DMS79 (cell line): ENCODE data around the gene NHLRC4.
A peak's percentile ranks its signal among the peaks of the same experiment; 100 is the strongest.

Experiments
- DNase-seq: peaks from one replicate; lab custom pipeline; 2025; lab: John Stamatoyannopoulos, UW

NHLRC4 gene

DNA sequence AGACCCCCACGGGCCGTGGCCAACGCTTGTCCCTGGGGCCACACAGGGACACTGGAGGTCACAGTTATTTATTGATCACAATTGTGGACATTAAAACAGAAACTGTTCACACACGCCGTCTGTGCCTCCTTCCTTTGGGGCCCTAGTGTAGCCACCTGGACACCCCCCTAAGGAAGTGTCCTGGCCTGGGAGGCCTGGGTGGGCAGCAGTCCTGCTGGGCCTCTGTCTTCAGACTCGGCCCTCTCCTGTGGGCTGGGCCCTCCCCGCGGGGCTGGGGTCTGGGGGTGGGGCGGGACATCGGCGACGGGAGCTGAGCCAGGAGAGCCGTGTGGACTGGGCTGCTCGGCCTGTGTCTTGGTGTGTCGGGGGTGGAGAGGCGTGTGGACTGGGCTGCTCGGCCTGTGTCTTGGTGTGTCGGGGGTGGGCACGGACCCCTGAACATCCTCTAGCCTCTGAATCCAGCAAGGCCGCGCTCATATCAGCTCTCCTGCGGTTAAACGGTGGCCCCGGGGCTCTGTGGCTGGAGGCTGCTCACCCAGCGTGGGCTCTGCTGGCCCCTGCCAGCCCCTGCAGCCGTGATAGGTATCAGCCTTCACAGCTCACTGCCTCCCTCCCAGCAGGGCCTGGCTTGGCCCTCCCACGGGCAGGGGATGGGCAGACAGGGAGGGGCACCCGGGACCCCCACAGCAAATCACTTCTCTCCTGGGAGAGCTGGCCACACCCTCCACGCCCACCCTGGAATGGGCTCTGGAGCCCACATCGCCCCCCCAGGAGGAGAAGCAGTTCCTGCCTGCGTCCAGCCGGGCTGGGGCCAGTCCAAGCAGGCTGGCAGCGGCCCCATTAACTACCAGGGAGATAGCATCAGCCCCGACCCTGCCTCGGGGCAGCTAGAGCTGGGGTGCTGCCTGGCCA, 1.1 kb upstream of the NHLRC4 start:
- DNase-seq: no peak

DNA sequence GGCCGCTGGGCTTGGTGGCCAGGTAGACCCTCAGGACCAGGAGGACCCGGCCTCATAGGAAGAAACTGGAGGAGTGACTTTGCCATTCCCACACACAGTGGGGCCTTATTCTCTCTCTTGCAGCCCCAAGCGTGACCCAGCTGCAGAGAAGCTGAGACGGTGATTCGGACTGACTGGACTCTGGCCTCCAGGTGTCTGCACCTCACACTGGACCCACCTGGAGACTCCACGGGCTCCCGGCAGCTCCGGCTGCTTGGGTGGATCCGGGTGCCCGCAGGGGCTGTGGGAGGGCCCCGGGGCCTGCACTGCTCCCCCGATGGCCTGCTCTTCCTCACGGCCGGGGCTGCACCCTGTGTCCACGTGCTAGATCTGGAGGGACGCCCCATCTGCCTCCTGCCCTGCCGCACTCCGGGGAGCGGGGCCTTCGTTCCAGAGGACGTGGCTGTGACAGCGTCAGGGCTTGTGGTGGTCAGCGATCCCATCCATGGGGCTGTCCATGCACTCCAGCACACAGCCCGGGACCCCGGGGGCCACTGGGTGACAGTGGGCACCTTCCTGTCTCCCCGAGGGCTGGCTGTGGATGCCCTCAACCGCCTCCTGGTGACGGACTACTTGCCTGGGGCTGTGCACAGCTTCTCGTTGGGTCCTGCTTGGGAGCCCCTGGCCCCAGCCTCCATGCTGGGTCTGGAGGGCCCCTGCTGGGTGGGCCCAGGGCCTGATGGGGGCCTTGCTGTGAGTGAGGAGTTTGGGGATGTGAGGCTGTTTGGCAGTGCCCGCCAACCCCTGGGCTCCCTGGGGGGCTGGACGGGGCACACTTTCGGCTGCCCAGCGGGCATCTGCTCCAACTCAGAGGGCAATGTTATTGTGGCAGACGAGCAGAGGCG, 810 bp downstream of the NHLRC4 start:
- no peak for DNase-seq

DNA sequence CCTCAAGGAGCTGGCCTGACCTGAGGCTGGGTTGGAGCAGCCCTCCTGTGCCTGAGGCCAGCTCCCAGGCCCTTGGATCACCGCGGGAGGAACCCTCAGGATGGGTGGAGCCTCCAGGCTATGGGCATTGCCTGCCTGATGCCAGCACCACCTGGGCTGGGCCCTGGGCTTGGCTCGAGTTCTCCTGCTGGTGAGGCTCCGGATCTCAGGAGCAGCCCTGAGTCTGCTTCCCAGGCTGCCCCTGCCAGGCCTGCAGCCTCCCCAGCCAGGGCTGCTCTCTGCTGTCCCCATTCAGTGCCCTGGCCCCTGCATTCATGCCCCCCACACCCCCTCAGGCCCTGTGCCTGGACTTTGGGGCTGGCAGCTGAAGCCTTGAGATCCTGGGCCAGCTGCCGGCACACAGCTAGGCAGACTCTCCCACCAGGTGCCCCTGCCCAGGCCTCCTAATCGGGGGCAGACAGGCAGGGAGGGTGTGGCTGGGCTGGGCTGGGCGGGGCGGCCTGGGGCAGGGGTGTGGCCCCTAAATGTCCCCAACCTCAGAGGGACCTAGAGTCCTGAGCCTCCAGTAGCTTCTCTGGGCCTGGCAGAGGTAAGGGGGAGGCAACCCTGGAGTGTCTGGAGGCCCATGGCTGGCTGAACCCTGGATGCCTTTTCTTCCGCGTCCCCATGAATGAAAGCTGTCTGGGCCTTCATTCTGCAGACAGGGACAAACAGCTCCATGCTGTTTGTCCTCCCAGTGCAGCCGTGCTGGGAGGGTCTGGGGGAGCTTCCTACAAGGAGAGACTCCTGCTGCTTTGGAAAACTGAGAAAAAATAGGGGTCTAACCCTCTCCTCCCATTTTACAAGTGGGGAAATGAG, 1.8 kb downstream of the NHLRC4 start:
- no peak for DNase-seq

DNA sequence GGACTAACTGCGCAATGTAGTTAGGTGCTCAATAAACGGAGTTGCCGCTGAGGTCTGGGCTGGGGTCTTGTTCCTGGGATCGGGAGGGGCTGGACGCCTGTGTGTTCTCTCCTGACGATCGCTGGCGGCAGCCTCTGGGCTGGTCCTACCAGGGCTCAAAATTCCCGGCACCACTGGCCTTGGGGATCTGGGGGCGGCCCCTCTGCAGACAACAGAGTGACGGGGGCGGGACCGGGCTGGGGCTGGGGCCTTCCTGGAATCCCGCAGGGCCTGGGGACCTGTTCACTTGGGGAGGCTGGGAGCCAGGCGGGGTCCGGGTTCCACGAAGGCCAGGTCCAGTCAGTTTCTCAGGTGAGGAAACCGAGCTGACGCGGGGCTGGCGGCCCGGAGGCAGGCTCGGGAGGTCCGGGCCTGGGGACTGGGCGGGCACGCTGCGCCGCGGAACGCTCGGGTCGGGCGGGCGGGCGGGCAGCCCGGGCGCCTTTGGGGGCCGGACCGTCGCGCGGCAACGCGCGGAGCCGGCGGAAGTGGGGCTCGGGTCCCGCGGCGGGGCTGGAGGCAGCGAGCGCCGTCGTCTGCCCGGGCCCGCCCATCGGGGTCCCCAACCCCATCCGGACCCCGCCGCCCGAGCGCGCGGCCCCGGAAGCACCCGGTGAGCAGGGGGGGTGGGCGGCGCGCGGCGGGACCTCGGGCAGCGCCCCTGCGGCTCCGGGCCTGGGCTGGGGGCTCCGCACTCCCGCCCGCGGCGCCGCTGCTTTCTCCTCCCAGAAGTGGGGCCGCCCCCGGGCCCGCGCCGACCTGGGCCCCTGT, 2.8 kb downstream of the NHLRC4 start, which contains the start of gene PIGQ:
PIGQ (plus strand) TSS at position 524 of the 810 bp plus-strand sequence. CDS start 4,107 bp downstream, outside the sequence.
- DNase-seq: peak; percentile 37

DNA sequence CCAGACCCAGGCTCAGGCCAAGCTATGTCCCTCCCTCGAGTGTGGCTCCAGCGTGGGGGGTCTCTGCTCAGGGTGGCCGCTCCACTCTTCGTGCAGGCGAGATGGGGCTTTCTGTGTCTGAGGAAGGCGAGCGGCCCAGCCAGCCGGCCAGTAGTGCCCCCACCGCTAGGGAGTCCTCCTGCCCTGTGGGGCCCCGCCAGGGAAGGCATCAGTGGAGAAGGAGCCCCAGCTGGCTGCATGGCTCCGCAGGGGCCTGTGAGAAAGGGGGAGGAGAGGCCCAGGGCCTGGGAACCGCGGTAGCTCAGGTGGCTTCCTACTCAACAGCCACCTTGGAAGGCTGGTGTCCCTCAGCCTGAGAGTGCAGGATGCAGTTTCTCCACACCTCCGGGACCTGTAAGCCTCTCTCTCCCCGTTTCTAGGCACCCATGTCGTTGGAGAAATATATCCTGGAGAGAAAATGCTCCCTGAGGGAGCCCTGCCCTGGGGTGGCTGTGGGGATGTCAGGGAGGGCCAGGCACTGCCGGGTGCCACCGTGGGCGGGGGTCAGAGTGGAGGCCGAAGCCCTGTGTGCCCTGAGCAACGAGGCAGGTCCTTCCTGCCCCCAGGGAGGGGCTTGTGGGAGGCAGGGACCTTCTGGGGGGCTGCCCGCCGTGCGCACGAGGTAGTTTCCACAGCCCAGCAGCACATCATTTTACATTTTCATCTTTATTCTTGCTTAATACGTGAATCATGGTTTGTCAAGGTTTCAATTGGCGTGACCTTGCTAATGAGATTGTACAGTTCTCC, 6.3 kb downstream of the NHLRC4 start:
- no peak for DNase-seq

DNA sequence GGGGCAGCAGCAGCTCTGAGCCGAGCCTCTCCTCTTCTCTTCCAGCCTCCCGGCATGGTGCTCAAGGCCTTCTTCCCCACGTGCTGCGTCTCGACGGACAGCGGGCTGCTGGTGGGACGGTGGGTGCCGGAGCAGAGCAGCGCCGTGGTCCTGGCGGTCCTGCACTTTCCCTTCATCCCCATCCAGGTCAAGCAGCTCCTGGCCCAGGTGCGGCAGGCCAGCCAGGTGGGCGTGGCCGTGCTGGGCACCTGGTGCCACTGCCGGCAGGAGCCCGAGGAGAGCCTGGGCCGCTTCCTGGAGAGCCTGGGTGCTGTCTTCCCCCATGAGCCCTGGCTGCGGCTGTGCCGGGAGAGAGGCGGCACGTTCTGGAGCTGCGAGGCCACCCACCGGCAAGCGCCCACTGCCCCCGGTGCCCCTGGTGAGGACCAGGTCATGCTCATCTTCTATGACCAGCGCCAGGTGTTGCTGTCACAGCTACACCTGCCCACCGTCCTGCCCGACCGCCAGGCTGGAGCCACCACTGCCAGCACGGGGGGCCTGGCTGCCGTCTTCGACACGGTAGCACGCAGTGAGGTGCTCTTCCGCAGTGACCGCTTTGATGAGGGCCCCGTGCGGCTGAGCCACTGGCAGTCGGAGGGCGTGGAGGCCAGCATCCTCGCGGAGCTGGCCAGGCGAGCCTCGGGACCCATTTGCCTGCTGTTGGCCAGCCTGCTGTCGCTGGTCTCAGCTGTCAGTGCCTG, 7.4 kb downstream of the NHLRC4 start:
- DNase-seq: no peak

DNA sequence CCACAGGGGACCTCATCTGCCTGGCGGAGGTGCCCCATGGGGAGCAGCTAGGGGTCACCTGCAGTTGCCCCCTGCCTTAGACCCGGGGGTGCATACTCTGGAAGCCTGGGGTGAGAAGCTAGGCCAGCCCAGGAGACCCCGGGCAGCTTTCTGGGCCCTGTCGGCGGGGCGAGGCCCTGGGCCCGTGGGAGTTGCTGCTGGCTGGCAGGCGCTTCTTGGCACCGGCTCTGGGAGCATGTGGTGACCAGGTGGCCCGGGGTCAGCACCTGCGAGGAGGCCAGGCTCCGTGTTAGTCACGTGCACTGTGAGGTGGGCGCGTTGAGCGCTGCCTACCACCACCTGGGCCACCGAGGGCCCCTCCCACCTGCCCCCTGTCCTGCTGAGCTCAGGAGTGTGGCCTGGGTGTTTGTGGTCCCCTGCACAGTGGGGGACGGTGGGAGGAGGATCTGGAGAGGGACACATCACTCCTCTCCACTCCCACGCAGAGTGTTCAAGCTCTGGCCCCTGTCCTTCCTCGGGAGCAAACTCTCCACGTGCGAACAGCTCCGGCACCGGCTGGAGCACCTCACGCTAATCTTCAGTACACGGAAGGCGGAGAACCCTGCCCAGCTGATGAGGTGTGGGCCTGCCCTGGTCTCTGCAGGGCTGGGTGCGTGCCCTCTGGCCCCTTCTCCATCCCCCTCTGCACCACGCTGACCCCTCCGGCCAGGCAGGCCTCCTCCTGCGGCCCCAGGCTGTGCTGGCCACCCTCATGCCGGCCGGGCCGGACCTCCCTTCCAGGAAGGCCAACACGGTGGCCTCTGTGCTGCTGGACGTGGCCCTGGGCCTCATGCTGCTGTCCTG, 8.8 kb downstream of the NHLRC4 start:
- no peak for DNase-seq

DNA sequence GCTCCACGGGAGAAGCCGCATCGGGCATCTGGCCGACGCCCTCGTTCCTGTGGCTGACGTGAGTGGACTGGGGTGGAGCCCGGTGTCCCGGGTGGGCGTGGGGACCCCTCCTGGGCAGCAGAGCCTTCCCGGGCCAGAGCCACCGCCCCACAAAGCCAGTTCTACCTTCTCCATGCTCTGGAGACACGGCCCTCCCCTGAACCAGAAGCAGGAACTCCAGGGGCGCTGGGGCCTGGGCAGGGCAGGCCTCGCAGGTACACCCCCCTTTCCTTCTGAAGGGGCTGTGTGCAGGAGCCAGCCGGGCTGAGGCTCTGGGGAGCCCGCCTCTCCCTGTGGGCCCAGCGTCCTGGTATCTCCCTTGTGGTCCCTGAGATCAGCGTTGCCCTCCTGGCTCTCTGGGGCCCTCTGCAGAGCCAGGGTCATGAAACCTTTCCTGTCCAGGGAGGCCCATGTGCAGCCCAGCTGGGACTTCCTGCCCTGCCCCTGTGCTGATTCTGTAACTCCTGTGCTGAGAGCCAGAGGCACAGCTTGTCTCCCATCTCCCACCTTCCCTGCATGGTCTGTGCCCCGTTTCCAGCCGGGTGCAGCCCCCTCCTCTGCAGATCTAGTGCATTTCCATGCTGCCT, 9.5 kb downstream of the NHLRC4 start:
- DNase-seq: no peak

DNA sequence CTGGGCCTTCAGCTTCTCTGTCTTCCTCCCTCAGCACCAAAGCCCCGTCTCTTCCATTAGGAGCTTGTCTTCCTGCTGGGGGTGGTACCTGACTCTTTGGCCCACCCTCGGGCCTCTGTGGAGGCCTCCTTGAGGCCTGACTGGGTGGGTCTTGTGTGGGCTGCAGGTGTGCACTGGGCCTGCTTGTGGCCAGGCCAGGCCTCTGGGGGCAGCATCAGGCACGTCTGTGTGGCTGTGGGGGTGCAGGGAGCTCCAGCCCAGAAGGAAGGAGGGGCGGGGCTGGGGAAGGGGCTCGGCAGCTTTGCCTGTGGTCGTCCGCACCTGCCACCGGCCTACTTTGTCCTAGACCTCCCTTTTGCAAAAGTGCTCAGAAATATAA, 10.0 kb downstream of the NHLRC4 start:
- no peak for DNase-seq

DNA sequence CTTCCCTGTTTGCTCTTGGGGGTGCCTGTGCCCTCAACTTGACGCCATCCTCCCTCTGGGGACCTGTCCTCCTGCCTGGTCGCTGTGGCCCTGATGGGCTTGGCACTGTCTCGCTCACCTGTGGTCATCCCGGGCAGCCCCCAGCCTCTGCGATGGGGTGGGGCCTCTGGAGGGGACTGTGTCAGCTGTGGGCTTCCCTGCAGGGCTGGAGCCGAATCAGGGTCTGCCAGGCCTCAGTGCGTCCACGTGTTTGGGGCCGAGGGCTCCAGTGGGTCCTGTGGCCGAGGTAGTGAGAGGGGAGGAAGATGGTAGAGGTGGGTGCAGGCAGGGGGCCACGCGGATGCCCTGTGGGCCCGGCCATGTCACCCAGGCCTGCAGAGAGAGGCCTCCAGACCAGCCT, 11.0 kb downstream of the NHLRC4 start:
- DNase-seq: no peak

DNA sequence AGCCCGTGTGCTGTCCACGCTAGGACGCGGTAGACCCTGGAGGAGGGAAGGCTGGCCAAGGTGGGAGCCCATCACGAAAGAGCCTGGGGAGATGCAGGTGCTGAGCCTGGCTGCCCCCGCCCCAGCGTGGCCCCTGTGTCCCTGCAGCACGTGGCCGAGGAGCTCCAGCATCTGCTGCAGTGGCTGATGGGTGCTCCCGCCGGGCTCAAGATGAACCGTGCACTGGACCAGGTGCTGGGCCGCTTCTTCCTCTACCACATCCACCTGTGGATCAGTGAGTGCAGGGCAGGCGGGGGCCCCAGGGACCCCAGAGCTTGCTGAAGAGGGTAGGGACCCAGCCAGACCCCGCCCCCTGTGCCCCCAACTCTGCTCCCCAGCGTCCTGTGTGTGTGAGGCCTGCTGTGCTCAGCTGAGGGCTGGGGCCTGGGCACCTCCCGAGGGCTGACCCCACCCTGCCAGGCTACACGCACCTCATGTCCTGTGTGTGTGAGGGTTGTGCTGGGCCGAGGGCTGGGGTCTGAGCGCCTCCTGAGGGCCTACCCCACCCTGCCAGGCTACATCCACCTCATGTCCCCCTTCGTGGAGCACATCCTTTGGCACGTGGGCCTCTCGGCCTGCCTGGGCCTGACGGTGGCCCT, 11.5 kb downstream of the NHLRC4 start:
- no peak for DNase-seq

DNA sequence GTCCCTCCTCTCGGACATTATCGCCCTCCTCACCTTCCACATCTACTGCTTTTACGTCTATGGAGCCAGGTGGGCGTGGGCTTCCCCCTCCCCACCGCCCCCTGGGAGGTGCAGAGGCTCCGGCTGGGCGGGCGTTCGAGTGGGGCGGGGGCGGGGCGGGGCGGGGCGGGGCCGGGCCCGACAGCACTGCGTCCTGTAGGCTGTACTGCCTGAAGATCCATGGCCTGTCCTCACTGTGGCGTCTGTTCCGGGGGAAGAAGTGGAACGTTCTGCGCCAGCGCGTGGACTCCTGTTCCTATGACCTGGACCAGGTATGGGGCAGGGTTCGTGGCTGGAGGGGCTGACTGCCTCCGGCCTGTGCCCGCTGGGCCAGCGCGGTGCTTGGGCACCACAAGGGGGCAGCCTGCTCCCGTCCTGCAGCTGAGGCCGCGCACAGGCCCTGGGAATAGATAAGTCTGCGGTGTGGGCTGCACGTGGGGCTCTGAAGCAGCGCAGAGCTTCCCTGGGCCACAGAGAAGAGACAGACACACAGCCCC, 12.1 kb downstream of the NHLRC4 start:
- no peak for DNase-seq

DNA sequence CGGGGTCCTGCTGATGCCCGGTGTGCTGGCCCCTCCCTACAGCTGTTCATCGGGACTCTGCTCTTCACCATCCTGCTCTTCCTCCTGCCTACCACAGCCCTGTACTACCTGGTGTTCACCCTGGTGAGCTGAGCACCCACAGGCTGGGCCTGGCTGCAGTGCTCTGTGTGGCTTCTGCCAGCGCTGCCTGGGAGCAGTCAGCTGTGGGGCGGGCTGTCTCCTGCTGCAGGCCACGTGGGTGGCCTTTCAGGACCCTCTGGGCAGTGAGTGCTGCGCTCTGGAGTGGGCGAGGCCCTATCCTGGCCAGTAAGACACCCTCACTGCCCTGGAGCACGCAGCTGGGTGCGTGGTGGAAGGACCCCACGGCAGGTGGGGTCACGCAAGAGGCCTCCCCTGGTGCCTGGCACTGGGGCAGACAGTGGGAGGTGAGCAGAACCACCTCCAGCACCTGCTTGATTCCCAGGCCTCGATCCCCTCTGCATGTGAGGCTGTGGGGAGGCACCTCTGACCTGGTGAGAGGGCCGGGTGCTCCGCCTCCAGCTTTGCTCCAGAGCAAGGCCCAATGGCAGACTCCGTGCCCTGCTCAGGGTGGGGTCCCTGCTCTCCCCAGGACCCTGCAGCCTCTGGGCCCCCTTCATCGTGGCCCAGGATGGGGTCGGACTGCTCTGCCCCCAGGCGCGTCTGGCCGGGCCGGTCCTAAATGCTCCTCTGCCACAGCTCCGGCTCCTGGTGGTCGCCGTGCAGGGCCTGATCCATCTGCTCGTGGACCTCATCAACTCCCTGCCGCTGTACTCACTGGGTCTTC, 13.5 kb downstream of the NHLRC4 start:
- DNase-seq: no peak

DNA sequence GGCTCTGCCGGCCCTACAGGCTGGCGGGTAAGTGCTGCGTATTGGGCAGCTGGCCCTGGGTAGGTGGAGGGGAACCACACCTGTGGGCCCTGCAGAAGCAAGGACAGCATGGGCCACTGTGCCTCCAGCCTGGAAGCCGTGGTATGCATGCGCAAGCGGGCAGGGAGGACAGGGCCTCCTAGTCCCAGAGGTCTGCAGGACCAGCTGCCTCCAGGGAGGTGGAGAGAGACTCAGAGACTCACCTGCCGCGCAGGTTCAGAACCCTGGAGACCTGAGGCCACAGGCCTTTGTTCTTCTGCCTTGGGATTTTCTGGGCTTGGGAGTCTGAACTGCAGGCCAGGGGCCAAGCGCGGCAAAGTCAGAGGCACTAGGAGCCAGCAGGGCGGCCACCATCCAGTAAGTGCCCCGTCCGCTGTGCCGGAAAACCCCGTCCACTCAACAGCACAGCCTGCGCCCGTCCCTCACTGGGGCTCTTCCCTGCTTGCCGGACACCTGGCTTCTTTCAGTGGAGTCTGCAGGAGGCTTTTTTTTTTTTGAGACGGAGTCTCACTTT, 14.2 kb downstream of the NHLRC4 start:
- no peak for DNase-seq

DNA sequence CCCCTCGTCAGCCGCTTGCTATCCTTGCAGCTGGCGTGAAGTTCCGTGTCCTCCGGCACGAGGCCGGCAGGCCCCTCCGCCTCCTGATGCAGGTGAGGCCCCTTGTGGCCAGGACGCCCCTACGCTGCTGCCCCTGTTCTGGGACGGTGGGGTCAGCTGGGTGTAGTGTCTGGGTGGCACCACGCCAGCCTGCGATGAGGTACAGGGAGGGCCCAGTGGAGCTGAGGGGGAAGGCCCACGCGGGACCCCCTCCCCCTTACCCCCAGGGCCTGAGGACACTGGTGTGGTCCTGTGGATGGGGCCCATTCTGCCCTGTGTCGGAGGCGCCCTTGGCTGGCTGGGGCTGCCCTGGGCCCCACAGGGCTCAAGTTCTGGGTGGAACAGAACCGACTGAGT, 15.4 kb downstream of the NHLRC4 start:
- DNase-seq: no peak

DNA sequence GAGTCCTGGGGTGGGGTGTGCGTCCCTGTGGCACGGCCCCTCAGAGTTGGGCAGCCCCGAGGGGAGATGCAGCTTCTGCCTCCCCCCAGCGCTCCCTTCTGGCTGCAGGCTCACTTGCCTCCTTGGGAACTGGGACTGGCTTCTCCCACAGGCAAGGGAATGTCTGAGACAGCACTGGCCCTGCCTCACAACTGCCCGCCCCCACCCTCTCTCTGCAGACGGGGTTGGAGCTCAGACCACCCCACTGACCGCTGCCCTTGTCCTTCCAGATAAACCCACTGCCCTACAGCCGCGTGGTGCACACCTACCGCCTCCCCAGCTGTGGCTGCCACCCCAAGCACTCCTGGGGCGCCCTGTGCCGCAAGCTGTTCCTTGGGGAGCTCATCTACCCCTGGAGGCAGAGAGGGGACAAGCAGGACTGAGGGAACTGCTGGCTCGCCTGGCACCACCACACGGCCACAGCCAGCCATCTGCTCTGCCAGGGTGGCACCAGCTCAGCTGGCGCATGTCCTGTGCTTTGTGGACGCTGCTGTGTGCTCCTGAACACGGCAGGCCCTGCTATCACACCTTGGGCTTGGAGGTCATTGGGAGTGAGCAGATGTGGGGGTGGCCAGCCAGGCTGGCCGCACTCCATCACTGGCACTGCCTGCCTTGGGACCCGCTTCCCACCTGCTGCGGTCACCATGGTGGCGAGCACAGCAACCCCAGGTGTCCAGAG, 16.0 kb downstream of the NHLRC4 start:
- no peak for DNase-seq
